ACC112 (cell line): Measurements from ENCODE around the gene OTX1.
"Not testable (repeated sequence)": the region's sequence is repeated elsewhere in the genome, so short reads cannot be mapped to it uniquely, and the experiment has no call there.

Source experiments
- H2AFZ ChIP-seq: fragments of 200-600 bp; sonication (generic); one replicate; pipeline ENCODE4 v1.6.0; 2017; ENCODE audit warnings: antibody characterized with exemption, low read length; ENCODE audit not compliant: unreplicated experiment
- H3K27ac ChIP-seq: fragments of 200-600 bp; sonication (generic); 2 replicates; pipeline ENCODE4 v1.5.1; 2014; ENCODE audit warnings: low read depth, mild to moderate bottlenecking, antibody characterized with exemption, low read length, moderate library complexity
- H3K27me3 ChIP-seq: fragments of 200-600 bp; sonication (generic); 2 replicates; pipeline ENCODE4 v1.6.1; 2014; ENCODE audit warnings: mild to moderate bottlenecking, antibody characterized with exemption, low read length, moderate library complexity, mixed read lengths; ENCODE audit not compliant: insufficient read depth
- H3K36me3 ChIP-seq: fragments of 200-600 bp; sonication (generic); 2 replicates; pipeline ENCODE4 v1.6.1; 2016; ENCODE audit warnings: mild to moderate bottlenecking, antibody characterized with exemption, low read length, moderate library complexity, mixed read lengths; ENCODE audit not compliant: insufficient read depth
- H3K4me1 ChIP-seq: fragments of 200-600 bp; sonication (generic); one replicate; pipeline ENCODE4 v1.6.1; 2016; ENCODE audit warnings: low read length, mixed read lengths; ENCODE audit not compliant: insufficient read depth, unreplicated experiment, control insufficient read depth
- H3K4me3 ChIP-seq: fragments of 200-600 bp; sonication (generic); 2 replicates; pipeline ENCODE4 v1.5.1; 2014; ENCODE audit warnings: mild to moderate bottlenecking, low read depth, low read length
- H3K79me2 ChIP-seq: fragments of 200-600 bp; sonication (generic); one replicate; pipeline ENCODE4 v1.6.0; 2016; ENCODE audit warnings: low read length; ENCODE audit not compliant: control insufficient read depth, unreplicated experiment, insufficient read depth

Gene OTX1

GRCh38 chr2:63050334-63051041 lies at the start of gene OTX1:
Gene OTX1, plus strand, starts transcription at chr2:63050830. Its CDS starts 2,161 bp downstream, at chr2:63052991.
- H3K27me3 ChIP-seq: peaks cover 38% of the 10 kb centered on the region
- H2AFZ ChIP-seq: peak within 1 kb of the TSS; percentile 62
- H3K79me2 ChIP-seq: no peaks in the 10 kb centered on the region
- peak within 1 kb of the TSS; percentile 87 for H3K4me3 ChIP-seq
- 0 out of 2 replicates have a peak, but pooled peaks cover 3% of the 10 kb centered on the region for H3K36me3 ChIP-seq
- H3K27ac ChIP-seq: no peak within 1 kb of the TSS
- peaks cover 8% of the 10 kb centered on the region for H3K4me1 ChIP-seq

- Histone ChIP-seq H3K36me3 (no peaks in the 10 kb centered on the region; the same call in 1 of the 2 replicates), H3K4me1 (peaks cover 22% of the 10 kb centered on the region), H3K27me3 (no peaks in the 10 kb centered on the region), H2AFZ (no peak overlapping the region), H3K79me2 (no peaks in the 10 kb centered on the region), H3K4me3 (no peak overlapping the region), H3K27ac (no peak overlapping the region)
Observed at GRCh38 chr2:63001576-63001975, 49.1 kb upstream of the OTX1 start.

GRCh38 chr2:63003351-63003750 lies 47.3 kb upstream of the OTX1 start:
- Histone ChIP-seq H3K79me2 (no peaks in the 10 kb centered on the region), H3K27ac (no peak overlapping the region), H3K36me3 (no peaks in the 10 kb centered on the region; the same call in 1 of the 2 replicates), H3K4me3 (no peak overlapping the region), H3K4me1 (peaks cover 21% of the 10 kb centered on the region), H2AFZ (no peak overlapping the region), H3K27me3 (no peaks in the 10 kb centered on the region)

- Histone ChIP-seq H3K4me3 (no peak overlapping the region), H3K4me1 (peaks cover 8% of the 10 kb centered on the region), H3K36me3 (peaks cover 1% of the 10 kb centered on the region; the same call in 1 of the 2 replicates), H2AFZ (no peak overlapping the region), H3K27ac (no peak overlapping the region), H3K79me2 (no peaks in the 10 kb centered on the region), H3K27me3 (no peaks in the 10 kb centered on the region)
Observed at GRCh38 chr2:63007813-63008458, 42.7 kb upstream of the OTX1 start.

GRCh38 chr2:63008838-63009237 lies 41.8 kb upstream of the OTX1 start:
- Histone ChIP-seq H3K4me1 (peaks cover 8% of the 10 kb centered on the region), H3K4me3 (no peak overlapping the region), H3K27ac (no peak overlapping the region), H3K36me3 (peaks cover 10% of the 10 kb centered on the region), H3K79me2 (no peaks in the 10 kb centered on the region), H3K27me3 (no peaks in the 10 kb centered on the region), H2AFZ (no peak overlapping the region)

GRCh38 chr2:63009490-63009889 lies 41.1 kb upstream of the OTX1 start:
- Histone ChIP-seq H3K27ac (no peak overlapping the region), H3K4me3 (no peak overlapping the region), H3K27me3 (no peaks in the 10 kb centered on the region), H3K4me1 (peaks cover 8% of the 10 kb centered on the region), H2AFZ (no peak overlapping the region), H3K79me2 (no peaks in the 10 kb centered on the region), H3K36me3 (peaks cover 14% of the 10 kb centered on the region)

GRCh38 chr2:63012541-63012940 lies 38.1 kb upstream of the OTX1 start:
- H3K4me3 ChIP-seq: no peak overlapping the region
- H3K4me1 ChIP-seq: peaks cover 8% of the 10 kb centered on the region
- peaks cover 14% of the 10 kb centered on the region for H3K36me3 ChIP-seq
- no peak overlapping the region for H3K27ac ChIP-seq
- H2AFZ ChIP-seq: no peak overlapping the region
- no peaks in the 10 kb centered on the region for H3K27me3 ChIP-seq
- no peaks in the 10 kb centered on the region for H3K79me2 ChIP-seq

- peaks cover 14% of the 10 kb centered on the region for H3K36me3 ChIP-seq
- H3K27ac ChIP-seq: no peak overlapping the region
- peaks cover 8% of the 10 kb centered on the region for H3K4me1 ChIP-seq
- H3K4me3 ChIP-seq: no peak overlapping the region
- no peaks in the 10 kb centered on the region for H3K27me3 ChIP-seq
- no peak overlapping the region for H2AFZ ChIP-seq
- no peaks in the 10 kb centered on the region for H3K79me2 ChIP-seq
Observed at GRCh38 chr2:63013438-63013837, 37.2 kb upstream of the OTX1 start.

- Histone ChIP-seq H3K4me3 (no peak overlapping the region), H3K36me3 (peaks cover 14% of the 10 kb centered on the region), H3K27me3 (no peaks in the 10 kb centered on the region), H2AFZ (no peak overlapping the region), H3K79me2 (no peaks in the 10 kb centered on the region), H3K4me1 (no peaks in the 10 kb centered on the region), H3K27ac (no peak overlapping the region)
Observed at GRCh38 chr2:63015389-63015788, 35.2 kb upstream of the OTX1 start.

- Histone ChIP-seq H3K79me2 (no peaks in the 10 kb centered on the region), H3K27me3 (no peaks in the 10 kb centered on the region), H3K4me3 (no peak overlapping the region), H2AFZ (no peak overlapping the region), H3K27ac (no peak overlapping the region), H3K36me3 (peaks cover 8% of the 10 kb centered on the region), H3K4me1 (no peaks in the 10 kb centered on the region)
Observed at GRCh38 chr2:63018439-63018838, 32.2 kb upstream of the OTX1 start.

GRCh38 chr2:63019686-63020085 lies 30.9 kb upstream of the OTX1 start:
- not testable (repeated sequence) for H3K27ac ChIP-seq, H3K36me3 ChIP-seq, H3K4me3 ChIP-seq, H2AFZ ChIP-seq, H3K4me1 ChIP-seq, H3K79me2 ChIP-seq, H3K27me3 ChIP-seq
